Stomach (tissue), 9 donors: ENCODE data around the gene ABTB2. TPM values are rescaled to one million over a fixed set of nuclear protein-coding genes. Genes with fewer than 3 reads are reported as not detected.

ENCODE experiments used
- DNase-seq, 2 donors: peaks; one replicate each; pipeline versions ENCODE4 v3.0.0 to v3.0.0-alpha.2; 2013 to 2019
- H3K27ac ChIP-seq, 5 donors: fragments of 200-600 bp in 4 of 5; sonication (generic) in 4 of 5; one replicate each; pipeline ENCODE4 v1.5.1; 2013 to 2019; ENCODE audit warnings: mild to moderate bottlenecking in 1 of 5, moderate library complexity in 1 of 5
- H3K27me3 ChIP-seq, 3 donors: fragments of 200-600 bp; sonication (generic); one replicate each; pipeline ENCODE4 v1.5.1; 2017 to 2019; ENCODE audit warnings: mixed run types in 1 of 3
- H3K36me3 ChIP-seq, 4 donors: fragments of 200-600 bp; sonication (generic); 1 replicate in 3 of 4; 2 replicates in 1 of 4; pipeline ENCODE4 v1.5.1; 2016 to 2019
- H3K4me1 ChIP-seq, 4 donors: fragments of 200-600 bp; sonication (generic); one replicate each; pipeline ENCODE4 v1.5.1; 2016 to 2019
- H3K4me3 ChIP-seq, 4 donors: fragments of 200-600 bp; sonication (generic) in 3 of 4; one replicate each; pipeline ENCODE4 v1.5.1; 2016 to 2019; ENCODE audit warnings: mild to moderate bottlenecking in 1 of 4
- H3K9me3 ChIP-seq, 4 donors: fragments of 200-600 bp; sonication (generic); one replicate each; pipeline ENCODE4 v1.5.1; 2016 to 2019
- EP300 ChIP-seq: sonication (generic); formaldehyde crosslinking; IDR thresholded peaks from one replicate; pipeline ENCODE4 v1.6.1; 2017; ENCODE audit warnings: antibody characterized with exemption
- POLR2A ChIP-seq, 4 donors: fragments of 450-650 bp; IDR thresholded peaks; one replicate each; pipeline ENCODE4 v1.6.1; 2016; ENCODE audit warnings: antibody characterized with exemption in 4 of 4, control low read depth in 2 of 4, mild to moderate bottlenecking in 1 of 4, moderate library complexity in 1 of 4
- POLR2AphosphoS5 ChIP-seq, 3 donors: sonication (generic); formaldehyde crosslinking; IDR thresholded peaks; one replicate each; pipeline ENCODE4 v1.6.1; 2016; ENCODE audit warnings: antibody characterized with exemption in 3 of 3
- WGBS, 5 donors: extraction: QIAGEN DNeasy Blood & Tissue Kit in 3 of 5; methylation state at CpG; one replicate each; pipeline versions ENCODE4 v1.1.5 to v1.1.7; 2013 to 2018; 5-methylcytosine and 5-hydroxymethylcytosine counted together
- intact Hi-C: fragments of 100-400 bp; cut with DNase I; formaldehyde crosslinking; loops from one replicate; pipeline ENCODE4 v1.15.1; 2023; ENCODE audit warnings: low total_unique reads
- polyA plus RNA-seq, 3 donors: library from polyadenylated mRNA; stranded (reverse); fragments of 200-250 nt; gene quantifications; one replicate each; pipeline ENCODE4 v1.2.3, GENCODE V29; 2013
- total RNA-seq, 5 donors: library from RNA; depleted of rRNA; stranded (reverse); fragments of >200 nt; gene quantifications; one replicate each; pipeline versions ENCODE4 v1.1.0 to v1.2.3, GENCODE V29; 2014 to 2016
- TF ChIP-seq, protein P1 (sequence below), 7 experiments: fragments of 450-650 bp in 4 of 7; fragments of 200-600 bp in 3 of 7; sonication (generic) in 3 of 7; IDR thresholded peaks; one replicate each; pipeline ENCODE4 v1.5.1; 2016 to 2019; ENCODE audit warnings: antibody characterized with exemption in 7 of 7, control low read depth in 2 of 7, mild to moderate bottlenecking in 1 of 7
- donor health status: healthy with polysubstance abuse.
- donor health status: Bipolar disorder and iron deficiency.
- donor health status: healthy.

The ABTB2 gene
- total and polyA plus RNA-seq, 8 donors: 0.58 to 12.7 (median 2.2) TPM

- no peak for DNase-seq
- no peak for TF ChIP-seq POLR2A (IDR thresholded peaks at IDR 0.05)
- no peak for TF ChIP-seq EP300
- TF ChIP-seq, protein P1, sequence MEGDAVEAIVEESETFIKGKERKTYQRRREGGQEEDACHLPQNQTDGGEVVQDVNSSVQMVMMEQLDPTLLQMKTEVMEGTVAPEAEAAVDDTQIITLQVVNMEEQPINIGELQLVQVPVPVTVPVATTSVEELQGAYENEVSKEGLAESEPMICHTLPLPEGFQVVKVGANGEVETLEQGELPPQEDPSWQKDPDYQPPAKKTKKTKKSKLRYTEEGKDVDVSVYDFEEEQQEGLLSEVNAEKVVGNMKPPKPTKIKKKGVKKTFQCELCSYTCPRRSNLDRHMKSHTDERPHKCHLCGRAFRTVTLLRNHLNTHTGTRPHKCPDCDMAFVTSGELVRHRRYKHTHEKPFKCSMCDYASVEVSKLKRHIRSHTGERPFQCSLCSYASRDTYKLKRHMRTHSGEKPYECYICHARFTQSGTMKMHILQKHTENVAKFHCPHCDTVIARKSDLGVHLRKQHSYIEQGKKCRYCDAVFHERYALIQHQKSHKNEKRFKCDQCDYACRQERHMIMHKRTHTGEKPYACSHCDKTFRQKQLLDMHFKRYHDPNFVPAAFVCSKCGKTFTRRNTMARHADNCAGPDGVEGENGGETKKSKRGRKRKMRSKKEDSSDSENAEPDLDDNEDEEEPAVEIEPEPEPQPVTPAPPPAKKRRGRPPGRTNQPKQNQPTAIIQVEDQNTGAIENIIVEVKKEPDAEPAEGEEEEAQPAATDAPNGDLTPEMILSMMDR (IDR thresholded peaks at IDR 0.05): no peak
- no peak for TF ChIP-seq POLR2AphosphoS5 (IDR thresholded peaks at IDR 0.05)
- WGBS, 5 donors: 0% methylated on average over 1 of the region's 1 CpG
- no peak overlapping the region for H3K27ac ChIP-seq
- H3K36me3 ChIP-seq: no peaks in the 10 kb centered on the region
- no peaks in the 10 kb centered on the region for H3K27me3 ChIP-seq
- H3K4me3 ChIP-seq: no peak overlapping the region
- intact Hi-C loops: no loop called here
- peaks cover 0 to 5% (median 0%) of the 10 kb centered on the region in 4 donors for H3K4me1 ChIP-seq
- H3K9me3 ChIP-seq: no peaks in the 10 kb centered on the region
Measured at GRCh38 chr11:34290926-34291325, 66.9 kb downstream of the ABTB2 start.

DNA sequence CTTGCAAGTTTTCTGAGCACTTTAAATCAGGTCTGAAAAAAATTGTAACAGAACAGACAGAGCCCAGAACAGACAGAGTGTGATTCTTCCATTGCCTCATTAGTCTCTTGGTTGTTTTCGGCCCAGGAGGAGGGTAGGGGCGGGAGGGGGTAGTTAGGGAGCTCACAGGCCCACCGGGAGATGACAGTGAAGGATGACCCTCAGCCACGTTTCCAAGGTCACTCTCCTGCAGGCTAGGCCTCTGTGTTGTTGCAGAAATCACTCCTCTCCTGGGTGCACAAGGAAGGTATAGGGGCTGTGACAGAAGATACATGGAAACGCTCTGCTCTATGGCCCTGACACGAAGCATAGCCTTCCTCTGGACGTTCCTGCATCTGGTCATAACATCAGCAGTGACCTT is 69.3 kb downstream of the ABTB2 start:
- intact Hi-C loops: no loop called here
- Histone ChIP-seq H3K27ac (no peak overlapping the region), H3K9me3 (no peaks in the 10 kb centered on the region), H3K4me1 (peaks cover 0 to 5% (median 0%) of the 10 kb centered on the region in 4 donors), H3K27me3 (no peaks in the 10 kb centered on the region), H3K36me3 (no peaks in the 10 kb centered on the region), H3K4me3 (no peak overlapping the region)
- 54 to 69% (median 63%) methylated on average over 7 of the region's 7 CpGs for WGBS, 5 donors
- TF ChIP-seq POLR2A (IDR thresholded peaks at IDR 0.05): no peak
- TF ChIP-seq, protein P1 (IDR thresholded peaks at IDR 0.05): no peak
- no peak for TF ChIP-seq POLR2AphosphoS5 (IDR thresholded peaks at IDR 0.05)
- no peak for TF ChIP-seq EP300
- DNase-seq: no peak

- no peaks in the 10 kb centered on the region for H3K9me3 ChIP-seq
- H3K36me3 ChIP-seq: no peaks in the 10 kb centered on the region
- no peak for DNase-seq
- no peaks in the 10 kb centered on the region for H3K27me3 ChIP-seq
- WGBS, 5 donors: 71 to 83% (median 78%) methylated on average over 16 to 17 of the region's 17 CpGs
- TF ChIP-seq, protein P1 (IDR thresholded peaks at IDR 0.05): no peak
- no peak for TF ChIP-seq POLR2AphosphoS5 (IDR thresholded peaks at IDR 0.05)
- TF ChIP-seq EP300: no peak
- no peak for TF ChIP-seq POLR2A (IDR thresholded peaks at IDR 0.05)
- no peak overlapping the region for H3K4me3 ChIP-seq
- H3K4me1 ChIP-seq: peaks cover 0 to 5% (median 0%) of the 10 kb centered on the region in 4 donors
- no peak overlapping the region for H3K27ac ChIP-seq
- intact Hi-C loops: no loop called here
Measured at GRCh38 chr11:34284811-34285481, 72.9 kb downstream of the ABTB2 start.

DNA sequence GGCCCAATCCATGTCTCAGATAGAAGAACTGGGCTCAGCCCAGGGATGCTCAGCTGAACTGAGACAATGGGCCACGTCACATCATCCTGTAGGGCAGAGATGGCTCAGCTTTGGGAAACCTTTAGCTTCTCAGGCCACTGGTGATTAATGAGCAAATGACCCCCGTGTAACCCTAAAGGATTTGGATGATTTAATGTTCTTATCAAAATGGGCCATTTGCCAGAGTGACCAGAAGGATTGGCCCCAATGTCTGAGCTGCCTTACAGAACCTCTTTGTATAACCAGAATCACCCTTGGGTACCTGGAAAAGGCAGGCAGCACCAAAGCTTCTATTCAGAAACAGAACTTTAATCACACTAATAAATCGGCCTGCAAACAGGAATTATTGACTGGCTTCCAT is 73.7 kb downstream of the ABTB2 start:
- Histone ChIP-seq H3K9me3 (no peaks in the 10 kb centered on the region), H3K4me3 (no peak overlapping the region), H3K27ac (no peak overlapping the region), H3K27me3 (no peaks in the 10 kb centered on the region), H3K36me3 (no peaks in the 10 kb centered on the region), H3K4me1 (peaks cover 0 to 5% (median 0%) of the 10 kb centered on the region in 4 donors)
- WGBS, 5 donors: 53 to 65% (median 55%) methylated on average over 3 of the region's 3 CpGs
- no peak for TF ChIP-seq EP300
- no peak for TF ChIP-seq POLR2AphosphoS5 (IDR thresholded peaks at IDR 0.05)
- TF ChIP-seq, protein P1 (IDR thresholded peaks at IDR 0.05): no peak
- TF ChIP-seq POLR2A (IDR thresholded peaks at IDR 0.05): no peak
- intact Hi-C loops: no loop called here
- DNase-seq: no peak
